Prostate gland (tissue), 2 donors: Measurements from ENCODE around the gene BCAP29.

ENCODE experiments used
- CTCF ChIP-seq, 4 experiments: fragments of 200-600 bp in 2 of 4; fragments of 450-650 bp in 2 of 4; sonication (generic) in 2 of 4; IDR thresholded peaks; 1 replicate in 3 of 4; 2 replicates in 1 of 4; pipeline ENCODE4 v1.5.1; 2016 to 2019; ENCODE audit warnings: antibody characterized with exemption in 4 of 4, mild to moderate bottlenecking in 2 of 4, moderate library complexity in 2 of 4
- POLR2A ChIP-seq: fragments of 450-650 bp; IDR thresholded peaks from one replicate; pipeline ENCODE4 v1.6.1; 2016; ENCODE audit warnings: antibody characterized with exemption, mild to moderate bottlenecking

- no peak for TF ChIP-seq POLR2A
- no peak for TF ChIP-seq CTCF (IDR thresholded peaks at IDR 0.05)
These were observed 30.3 kb downstream of the BCAP29 start for GRCh38 chr7:107610323-107610722.
